Upper lobe of right lung (tissue), 1 donor: Measurements from ENCODE around the gene PLB1. TPM values are rescaled to one million over a fixed set of nuclear protein-coding genes. Genes with fewer than 3 reads are reported as not detected.

ENCODE experiments used
- ATAC-seq: fragments of 200-7000 bp; cut with Tn5 transposase; one replicate; pipeline ENCODE4 v1.9.1; 2020; ENCODE audit warnings: mild to moderate bottlenecking, moderate library complexity
- DNase-seq: peaks from one replicate; pipeline ENCODE4 v3.0.0-alpha.2; 2020
- H3K27ac ChIP-seq: fragments of 200-600 bp; one replicate; pipeline ENCODE4 v1.8.0; 2022
- H3K27me3 ChIP-seq: fragments of 200-600 bp; one replicate; pipeline ENCODE4 v1.8.0; 2022; ENCODE audit warnings: mild to moderate bottlenecking
- H3K36me3 ChIP-seq: fragments of 200-600 bp; one replicate; pipeline ENCODE4 v1.8.0; 2022
- H3K4me1 ChIP-seq: fragments of 200-600 bp; one replicate; pipeline ENCODE4 v1.8.0; 2022
- H3K4me3 ChIP-seq: fragments of 200-600 bp; one replicate; pipeline ENCODE4 v1.8.0; 2022; ENCODE audit warnings: mild to moderate bottlenecking
- H3K9me3 ChIP-seq: fragments of 200-600 bp; one replicate; pipeline ENCODE4 v1.8.0; 2022
- intact Hi-C: fragments of 100-400 bp; cut with DNase I; formaldehyde crosslinking; loops from one replicate; pipeline ENCODE4 v1.11.0; 2022
- total RNA-seq: library from RNA; stranded (reverse); fragmentation: NEBNext Ultra II Directional; extraction: Animal tissue kit (Norgen Biotek cat#: 25700); gene quantifications from one replicate; pipeline ENCODE4 v1.2.1, GENCODE V29; 2021
- TF ChIP-seq, protein P1 (sequence below): fragments of 200-600 bp; IDR thresholded peaks from one replicate; pipeline ENCODE4 v1.8.0; 2022; ENCODE audit warnings: antibody characterized with exemption
- donor health status: DM: no; HTN: yes; CAD: no; lungs with severe emphysema.

PLB1 gene
- total RNA-seq, 1 donor from 2014 or later, result 4.2 TPM

DNA sequence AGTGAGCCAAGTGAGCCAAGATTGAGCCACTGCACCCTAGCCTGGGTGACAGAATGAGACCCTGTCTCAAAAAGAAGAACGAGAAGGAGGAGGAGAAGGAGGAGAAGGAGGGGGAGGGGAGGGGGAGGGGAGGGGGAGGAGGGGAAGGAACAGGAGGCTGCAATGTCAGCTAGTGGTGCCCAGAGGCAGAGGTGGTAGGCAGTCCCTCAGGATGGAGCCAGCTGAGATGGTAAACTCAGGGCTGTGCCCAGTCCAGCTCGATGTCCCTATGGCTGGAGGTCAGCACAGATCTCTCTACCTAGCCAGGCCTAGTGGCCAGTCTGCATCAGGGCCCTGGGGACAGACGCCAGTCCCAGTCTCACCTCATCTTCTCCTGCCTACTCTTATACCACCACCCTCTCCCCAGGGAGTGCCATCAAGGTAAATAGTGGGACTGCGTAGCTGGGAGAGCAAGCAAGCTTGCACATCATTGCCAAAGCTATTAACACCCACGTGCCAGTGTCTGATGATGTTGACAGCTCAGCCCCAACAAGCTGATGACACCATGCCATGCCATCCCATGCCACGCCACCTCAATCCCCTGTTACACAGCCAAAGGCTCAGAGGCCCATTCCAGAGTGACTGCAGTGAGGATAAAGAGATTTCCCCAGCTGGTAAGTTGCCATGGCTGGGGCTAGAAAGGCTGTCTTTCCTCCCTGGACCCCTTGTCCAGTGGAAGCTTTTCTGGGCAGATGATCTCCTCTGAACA, 7.6 kb upstream of the PLB1 start:
- Histone ChIP-seq H3K36me3 (no peaks in the 10 kb centered on the region), H3K9me3 (no peaks in the 10 kb centered on the region), H3K27me3 (no peaks in the 10 kb centered on the region), H3K4me3 (no peak overlapping the region), H3K4me1 (no peaks in the 10 kb centered on the region), H3K27ac (no peak overlapping the region)
- TF ChIP-seq, protein P1, sequence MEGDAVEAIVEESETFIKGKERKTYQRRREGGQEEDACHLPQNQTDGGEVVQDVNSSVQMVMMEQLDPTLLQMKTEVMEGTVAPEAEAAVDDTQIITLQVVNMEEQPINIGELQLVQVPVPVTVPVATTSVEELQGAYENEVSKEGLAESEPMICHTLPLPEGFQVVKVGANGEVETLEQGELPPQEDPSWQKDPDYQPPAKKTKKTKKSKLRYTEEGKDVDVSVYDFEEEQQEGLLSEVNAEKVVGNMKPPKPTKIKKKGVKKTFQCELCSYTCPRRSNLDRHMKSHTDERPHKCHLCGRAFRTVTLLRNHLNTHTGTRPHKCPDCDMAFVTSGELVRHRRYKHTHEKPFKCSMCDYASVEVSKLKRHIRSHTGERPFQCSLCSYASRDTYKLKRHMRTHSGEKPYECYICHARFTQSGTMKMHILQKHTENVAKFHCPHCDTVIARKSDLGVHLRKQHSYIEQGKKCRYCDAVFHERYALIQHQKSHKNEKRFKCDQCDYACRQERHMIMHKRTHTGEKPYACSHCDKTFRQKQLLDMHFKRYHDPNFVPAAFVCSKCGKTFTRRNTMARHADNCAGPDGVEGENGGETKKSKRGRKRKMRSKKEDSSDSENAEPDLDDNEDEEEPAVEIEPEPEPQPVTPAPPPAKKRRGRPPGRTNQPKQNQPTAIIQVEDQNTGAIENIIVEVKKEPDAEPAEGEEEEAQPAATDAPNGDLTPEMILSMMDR, result no peak
- DNase-seq (no peak), ATAC-seq (no peak)
- intact Hi-C loops, result no loop called here

DNA sequence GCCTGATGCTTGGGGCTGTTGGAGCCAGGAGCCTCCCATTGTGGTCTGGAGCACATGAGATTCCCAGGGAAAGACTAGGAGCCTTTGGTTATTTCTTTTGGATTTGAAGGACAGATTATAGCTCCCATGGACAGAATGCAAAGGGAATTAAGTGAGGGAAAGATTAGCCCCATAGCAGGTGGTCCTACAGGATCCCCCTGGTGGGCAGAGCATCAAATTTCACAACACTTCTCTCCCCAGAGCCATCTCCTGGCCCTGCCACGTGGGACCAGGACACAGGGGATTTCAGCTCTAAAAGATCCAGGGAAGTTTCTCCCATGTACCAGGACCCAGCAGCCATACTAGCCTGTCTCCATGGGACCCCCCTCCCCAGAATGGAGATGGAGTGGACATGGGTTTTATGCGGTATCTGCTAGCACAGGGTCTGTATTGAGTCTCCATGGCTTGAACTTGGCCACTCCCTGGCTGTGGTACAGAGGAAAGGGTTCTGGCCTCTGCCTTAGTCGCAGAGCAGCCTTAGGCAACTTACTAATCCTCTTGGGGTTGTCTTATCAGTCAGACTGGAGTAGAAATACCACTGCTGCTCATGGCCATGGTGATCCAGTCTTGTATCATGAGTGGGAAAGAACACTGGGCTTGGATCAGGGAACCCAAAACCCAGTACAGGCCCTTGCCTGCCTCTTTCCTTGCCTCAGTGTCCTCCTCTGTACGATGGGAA, 6.8 kb upstream of the PLB1 start:
- Histone ChIP-seq H3K4me3 (no peak overlapping the region), H3K9me3 (no peaks in the 10 kb centered on the region), H3K27ac (no peak overlapping the region), H3K4me1 (no peaks in the 10 kb centered on the region), H3K36me3 (no peaks in the 10 kb centered on the region), H3K27me3 (no peaks in the 10 kb centered on the region)
- DNase-seq, result no peak
- TF ChIP-seq, protein P1, result no peak
- ATAC-seq, result no peak
- intact Hi-C loops, result no loop called here

DNA sequence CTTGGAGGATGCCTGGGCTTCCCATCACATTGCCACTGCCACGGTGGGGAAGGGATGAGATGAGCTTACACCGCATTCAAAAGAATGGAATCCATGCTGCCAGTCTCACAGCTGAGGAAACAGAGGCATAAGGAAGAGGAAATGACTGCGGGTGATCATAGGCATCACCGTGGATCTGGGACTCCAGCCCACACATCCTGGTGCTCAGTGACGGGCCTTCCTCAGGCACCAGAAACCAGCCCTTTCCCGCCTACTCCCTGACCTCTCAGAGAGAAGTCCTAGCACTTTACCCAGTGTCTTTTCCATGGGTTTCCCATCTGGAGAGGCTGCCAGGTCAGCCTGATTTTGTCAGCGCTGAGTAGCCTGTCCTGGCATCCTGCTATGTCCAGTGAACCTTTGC, 5.3 kb upstream of the PLB1 start:
- H3K27ac ChIP-seq, result no peak overlapping the region
- no peaks in the 10 kb centered on the region for H3K36me3 ChIP-seq
- H3K4me3 ChIP-seq, result no peak overlapping the region
- DNase-seq (no peak), ATAC-seq (no peak)
- H3K27me3 ChIP-seq, result no peaks in the 10 kb centered on the region
- intact Hi-C loops, result no loop called here
- TF ChIP-seq, protein P1, result no peak
- no peaks in the 10 kb centered on the region for H3K4me1 ChIP-seq
- H3K9me3 ChIP-seq, result no peaks in the 10 kb centered on the region

DNA sequence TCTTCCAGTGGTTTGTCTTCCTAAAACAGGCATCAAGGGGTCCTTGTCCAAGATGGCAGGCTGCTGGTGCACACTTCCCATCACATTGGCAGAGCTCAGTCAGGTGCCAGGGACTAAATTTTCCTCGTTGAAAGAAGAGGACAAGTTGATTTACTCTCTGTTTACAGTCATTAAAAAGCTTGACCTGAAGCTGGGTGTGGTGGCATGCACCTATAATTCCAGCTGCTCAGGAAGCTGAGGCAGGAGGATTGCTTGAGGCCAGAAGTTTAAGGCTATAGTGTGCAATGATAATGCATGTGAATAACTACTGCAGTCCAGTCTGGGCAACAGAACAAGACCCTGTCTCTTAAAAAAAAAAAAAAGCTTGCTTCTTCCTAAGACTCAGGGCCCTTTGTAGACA, 3.6 kb upstream of the PLB1 start:
- Histone ChIP-seq H3K36me3 (no peaks in the 10 kb centered on the region), H3K27ac (no peak overlapping the region), H3K4me3 (no peak overlapping the region), H3K4me1 (no peaks in the 10 kb centered on the region), H3K9me3 (no peaks in the 10 kb centered on the region), H3K27me3 (no peaks in the 10 kb centered on the region)
- no peak for ATAC-seq
- TF ChIP-seq, protein P1, result no peak
- DNase-seq, result no peak
- intact Hi-C loops, result no loop called here

DNA sequence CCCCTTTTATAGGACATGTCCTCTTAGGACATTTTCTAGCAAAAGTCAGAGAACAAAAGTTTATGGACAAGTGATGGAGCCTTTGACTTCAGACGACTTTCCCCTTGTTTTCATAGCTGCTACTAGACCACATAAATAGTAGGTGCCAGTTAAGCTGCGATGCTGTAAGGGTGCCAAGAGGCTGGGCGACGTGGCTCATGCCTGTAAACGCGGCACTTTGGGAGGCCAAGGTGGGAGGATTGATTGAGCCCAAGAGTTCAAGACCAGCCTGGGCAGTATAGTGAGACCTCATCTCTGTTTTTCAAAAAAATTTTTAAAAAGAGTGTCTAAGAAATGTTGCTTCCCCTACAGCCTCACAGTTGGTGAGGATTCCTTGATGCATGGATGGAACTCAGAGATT, 2.2 kb upstream of the PLB1 start:
- Histone ChIP-seq H3K27me3 (no peaks in the 10 kb centered on the region), H3K9me3 (no peaks in the 10 kb centered on the region), H3K4me1 (no peaks in the 10 kb centered on the region), H3K36me3 (no peaks in the 10 kb centered on the region), H3K4me3 (no peak overlapping the region), H3K27ac (no peak overlapping the region)
- intact Hi-C loops, result no loop called here
- DNase-seq, result no peak
- TF ChIP-seq, protein P1, result no peak
- no peak for ATAC-seq
